H9 (cell line): ENCODE results near the gene BEX3. TPM values are rescaled to one million over a fixed set of nuclear protein-coding genes. Genes with fewer than 3 reads are reported as not detected.
A peak's percentile ranks its signal among the peaks of the same experiment; 100 is the strongest.

ENCODE experiments used
- DNase-seq: peaks from one replicate; pipeline ENCODE4 v3.0.0-alpha.2; 2017
- H2AFZ ChIP-seq: one replicate; pipeline ENCODE4 v1.6.1; 2013; ENCODE audit warnings: mild to moderate bottlenecking, low read length, control low read depth, moderate library complexity
- H2AK5ac ChIP-seq: 2 replicates; pipeline ENCODE4 v1.6.1; 2013; ENCODE audit warnings: low read length, control low read depth, mixed read lengths; ENCODE audit not compliant: insufficient read length
- H2BK120ac ChIP-seq: one replicate; pipeline ENCODE4 v1.6.1; 2013; ENCODE audit warnings: low read depth, mild to moderate bottlenecking, low read length, control low read depth, inconsistent platforms; ENCODE audit not compliant: poor library complexity, severe bottlenecking
- H2BK12ac ChIP-seq: 2 replicates; pipeline ENCODE4 v1.6.1; 2013; ENCODE audit warnings: low read length, control low read depth, mixed read lengths, low read depth; ENCODE audit not compliant: insufficient read length
- H2BK15ac ChIP-seq: 2 replicates; pipeline ENCODE4 v1.6.1; 2013; ENCODE audit warnings: low read depth, low read length, control low read depth
- H2BK20ac ChIP-seq: one replicate; pipeline ENCODE4 v1.6.1; 2013; ENCODE audit warnings: low read depth, mild to moderate bottlenecking, low read length, control low read depth, inconsistent platforms; ENCODE audit not compliant: poor library complexity, severe bottlenecking
- H2BK5ac ChIP-seq: 2 replicates; pipeline ENCODE4 v1.6.1; 2013; ENCODE audit warnings: low read length, control low read depth, mixed read lengths; ENCODE audit not compliant: insufficient read length
- H3K14ac ChIP-seq: 2 replicates; pipeline ENCODE4 v1.6.1; 2013; ENCODE audit warnings: low read length, control low read depth; ENCODE audit not compliant: insufficient read depth
- H3K18ac ChIP-seq: 2 replicates; pipeline ENCODE4 v1.6.1; 2013; ENCODE audit warnings: low read depth, mild to moderate bottlenecking, mixed read lengths, low read length, control low read depth; ENCODE audit not compliant: insufficient read length
- H3K23ac ChIP-seq: 2 replicates; pipeline ENCODE4 v1.6.1; 2013; ENCODE audit warnings: low read length, control low read depth, mixed read lengths, low read depth; ENCODE audit not compliant: insufficient read length
- H3K23me2 ChIP-seq: 2 replicates; pipeline ENCODE4 v1.6.1; 2013; ENCODE audit warnings: low read depth, mild to moderate bottlenecking, mixed read lengths, low read length, control low read depth; ENCODE audit not compliant: insufficient read length, poor library complexity, severe bottlenecking
- H3K27ac ChIP-seq: 2 replicates; pipeline ENCODE4 v1.5.1; 2013; ENCODE audit warnings: low read length, control low read depth, mixed read lengths, low read depth; ENCODE audit not compliant: insufficient read length
- H3K27me3 ChIP-seq: 2 replicates; pipeline ENCODE4 v1.6.1; 2013; ENCODE audit warnings: low read length, control low read depth, inconsistent platforms; ENCODE audit not compliant: insufficient read depth
- H3K4ac ChIP-seq: 2 replicates; pipeline ENCODE4 v1.6.1; 2013; ENCODE audit warnings: low read depth, mild to moderate bottlenecking, control low read depth, inconsistent platforms, low read length, moderate library complexity
- H3K4me1 ChIP-seq: 2 replicates; pipeline ENCODE4 v1.6.1; 2013; ENCODE audit warnings: low read length, control low read depth, inconsistent platforms; ENCODE audit not compliant: insufficient read depth
- H3K4me2 ChIP-seq: 2 replicates; pipeline ENCODE4 v1.6.1; 2013; ENCODE audit warnings: low read length, control low read depth, mixed read lengths; ENCODE audit not compliant: insufficient read length, insufficient read depth
- H3K56ac ChIP-seq: 2 replicates; pipeline ENCODE4 v1.6.1; 2013; ENCODE audit warnings: low read depth, mild to moderate bottlenecking, mixed read lengths, low read length, control low read depth; ENCODE audit not compliant: insufficient read length
- H3K79me1 ChIP-seq: 2 replicates; pipeline ENCODE4 v1.6.1; 2013; ENCODE audit warnings: low read depth, mild to moderate bottlenecking, moderate library complexity, low read length, control low read depth, inconsistent platforms; ENCODE audit not compliant: insufficient read depth, poor library complexity, severe bottlenecking
- H3K79me2 ChIP-seq: 2 replicates; pipeline ENCODE4 v1.6.1; 2013; ENCODE audit warnings: low read length, control low read depth, inconsistent platforms; ENCODE audit not compliant: insufficient read depth
- H3K9ac ChIP-seq: 2 replicates; pipeline ENCODE4 v1.6.1; 2013; ENCODE audit warnings: low read length, control low read depth, mixed read lengths; ENCODE audit not compliant: insufficient read length; ENCODE audit errors: extremely low read depth
- H3K9me3 ChIP-seq: one replicate; pipeline ENCODE4 v1.6.1; 2013; ENCODE audit warnings: low read depth, low read length, inconsistent platforms; ENCODE audit not compliant: control insufficient read depth
- H3T11ph ChIP-seq: one replicate; pipeline ENCODE4 v1.6.1; 2013; ENCODE audit warnings: mild to moderate bottlenecking, low read length, control low read depth, inconsistent platforms
- H4K20me1 ChIP-seq: one replicate; pipeline ENCODE4 v1.6.1; 2013; ENCODE audit not compliant: control insufficient read depth, insufficient read length, insufficient read depth
- H4K5ac ChIP-seq: 2 replicates; pipeline ENCODE4 v1.6.1; 2013; ENCODE audit warnings: low read depth, mild to moderate bottlenecking, mixed read lengths, low read length, control low read depth; ENCODE audit not compliant: insufficient read length
- H4K8ac ChIP-seq: replicated peaks from 2 replicates; pipeline ENCODE4 v1.6.1; 2013; ENCODE audit warnings: low read length, control low read depth, mixed read lengths, low read depth; ENCODE audit not compliant: insufficient read length
- H4K91ac ChIP-seq: 2 replicates; pipeline ENCODE4 v1.6.1; 2013; ENCODE audit warnings: low read depth, mild to moderate bottlenecking, moderate library complexity, mixed read lengths, low read length, control low read depth; ENCODE audit not compliant: insufficient read length
- H3K27ac Mint-ChIP-seq, 3 experiments: 2 replicates in 2 of 3; 3 replicates in 1 of 3; pipeline ENCODE4 v1.8.0; 2020 to 2021; ENCODE audit warnings: mixed read lengths in 3 of 3, mild to moderate bottlenecking in 1 of 3, moderate library complexity in 1 of 3
- H3K27me3 Mint-ChIP-seq: 2 replicates; pipeline ENCODE4 v1.8.0; 2021; ENCODE audit warnings: low read depth, mild to moderate bottlenecking, moderate library complexity, mixed read lengths
- H3K36me3 Mint-ChIP-seq, 3 experiments: 2 replicates in 2 of 3; 3 replicates in 1 of 3; pipeline ENCODE4 v1.8.0; 2020 to 2021; ENCODE audit warnings: low read depth in 3 of 3, mixed read lengths in 3 of 3; ENCODE audit not compliant: insufficient read depth in 1 of 3
- H3K4me1 Mint-ChIP-seq, 2 experiments: 2 replicates each; pipeline ENCODE4 v1.8.0; 2020; ENCODE audit warnings: mixed read lengths in 2 of 2
- H3K4me3 Mint-ChIP-seq, 2 experiments: 2 replicates in 1 of 2; 3 replicates in 1 of 2; pipeline ENCODE4 v1.8.0; 2020 to 2021; ENCODE audit warnings: mild to moderate bottlenecking in 2 of 2, mixed read lengths in 2 of 2, moderate library complexity in 1 of 2
- H3K9me3 Mint-ChIP-seq, 2 experiments: 2 replicates in 1 of 2; 3 replicates in 1 of 2; pipeline ENCODE4 v1.8.0; 2020; ENCODE audit warnings: mild to moderate bottlenecking in 2 of 2, mixed read lengths in 2 of 2, moderate library complexity in 1 of 2
- WGBS: extraction: QIAGEN DNeasy Blood & Tissue Kit; methylation state at CpG from one replicate; pipeline ENCODE4 v1.1.7; 2013; ENCODE audit warnings: missing lambda C conversion rate, low lambda C conversion rate, mixed read lengths; ENCODE audit not compliant: insufficient read length; ENCODE audit errors: extremely low coverage; 5-methylcytosine and 5-hydroxymethylcytosine counted together
- total RNA-seq: library from RNA; stranded (reverse); gene quantifications from 2 replicates; pipeline ENCODE4 v1.2.1, GENCODE V29; 2021
- TF ChIP-seq, protein P1 (sequence below): fragments of 200-600 bp; sonication (generic); conservative IDR thresholded peaks from 3 replicates; pipeline ENCODE4 v1.8.0; 2021; ENCODE audit warnings: antibody characterized with exemption, mild to moderate bottlenecking

The BEX3 gene
- total RNA-seq, 1 experiment from 2014 or later = 305 TPM

DNA sequence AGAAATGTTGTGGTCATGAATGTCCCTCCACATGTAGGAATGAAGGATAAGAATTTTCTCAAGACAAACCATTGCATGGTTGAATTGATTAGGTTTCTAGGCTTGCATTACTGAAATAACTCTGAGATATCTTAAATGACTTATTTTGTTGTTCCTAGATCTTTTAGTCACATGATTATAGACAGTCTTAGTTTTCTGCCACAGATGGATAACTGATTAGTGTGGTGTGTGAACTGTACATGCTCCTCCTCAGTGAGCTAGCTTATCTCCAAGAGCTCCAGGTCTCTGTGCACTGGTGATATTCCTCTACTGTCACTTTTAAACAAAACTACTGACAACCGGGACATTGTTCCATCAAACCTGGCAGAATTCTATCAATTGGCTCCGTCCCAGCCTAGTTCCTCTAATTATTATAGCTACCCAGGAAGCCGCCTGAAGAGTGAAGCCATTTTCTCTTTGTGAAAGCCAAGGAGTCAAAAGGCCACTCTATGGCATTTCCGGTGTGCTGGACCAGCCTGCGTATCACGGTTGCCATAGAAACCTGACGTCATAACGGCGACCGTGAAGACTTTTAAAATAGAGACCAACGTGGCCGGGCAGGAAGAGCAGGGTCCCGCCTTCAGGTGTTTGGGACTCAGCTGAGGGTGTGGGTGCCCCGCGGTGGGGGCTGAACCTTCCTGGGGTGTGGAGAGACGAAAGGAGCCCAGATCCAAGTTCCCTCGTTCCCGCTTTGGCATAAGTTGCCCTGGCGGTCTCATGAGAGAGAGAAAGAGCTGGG is 28.1 kb downstream of the BEX3 start:
- TF ChIP-seq, protein P1, sequence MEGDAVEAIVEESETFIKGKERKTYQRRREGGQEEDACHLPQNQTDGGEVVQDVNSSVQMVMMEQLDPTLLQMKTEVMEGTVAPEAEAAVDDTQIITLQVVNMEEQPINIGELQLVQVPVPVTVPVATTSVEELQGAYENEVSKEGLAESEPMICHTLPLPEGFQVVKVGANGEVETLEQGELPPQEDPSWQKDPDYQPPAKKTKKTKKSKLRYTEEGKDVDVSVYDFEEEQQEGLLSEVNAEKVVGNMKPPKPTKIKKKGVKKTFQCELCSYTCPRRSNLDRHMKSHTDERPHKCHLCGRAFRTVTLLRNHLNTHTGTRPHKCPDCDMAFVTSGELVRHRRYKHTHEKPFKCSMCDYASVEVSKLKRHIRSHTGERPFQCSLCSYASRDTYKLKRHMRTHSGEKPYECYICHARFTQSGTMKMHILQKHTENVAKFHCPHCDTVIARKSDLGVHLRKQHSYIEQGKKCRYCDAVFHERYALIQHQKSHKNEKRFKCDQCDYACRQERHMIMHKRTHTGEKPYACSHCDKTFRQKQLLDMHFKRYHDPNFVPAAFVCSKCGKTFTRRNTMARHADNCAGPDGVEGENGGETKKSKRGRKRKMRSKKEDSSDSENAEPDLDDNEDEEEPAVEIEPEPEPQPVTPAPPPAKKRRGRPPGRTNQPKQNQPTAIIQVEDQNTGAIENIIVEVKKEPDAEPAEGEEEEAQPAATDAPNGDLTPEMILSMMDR = no peak
- H3K79me1 ChIP-seq = no peaks in the 10 kb centered on the region
- peak overlapping the region; percentile 66 for H3K9ac ChIP-seq
- peaks cover 0 to 7% (median 6%) of the 10 kb centered on the region in 3 experiments; a peak in 4 of 7 replicates for H3K36me3 Mint-ChIP-seq
- no peaks in the 10 kb centered on the region for H4K20me1 ChIP-seq
- DNase-seq = peak; percentile 91
- no peak overlapping the region for H2AK5ac ChIP-seq
- no peak overlapping the region for H2AFZ ChIP-seq
- no peaks in the 10 kb centered on the region for H3K4me1 ChIP-seq
- peak overlapping the region; percentile 79 for H3K18ac ChIP-seq
- H2BK5ac ChIP-seq = no peak overlapping the region
- H3K23ac ChIP-seq = no peak overlapping the region
- no peak overlapping the region for H3K27ac ChIP-seq
- H2BK12ac ChIP-seq = no peak overlapping the region
- H3K4ac ChIP-seq = no peak overlapping the region
- H3K27me3 Mint-ChIP-seq = peaks cover 5% of the 10 kb centered on the region; the same call in 1 of the 2 replicates
- no peaks in the 10 kb centered on the region for H3K23me2 ChIP-seq
- peak overlapping the region; percentile 52 to 98 (median 95); a peak in 5 of 7 replicates for H3K27ac Mint-ChIP-seq
- no peak overlapping the region for H4K8ac ChIP-seq
- no peak overlapping the region for H2BK20ac ChIP-seq
- no peaks in the 10 kb centered on the region for H3K27me3 ChIP-seq
- H2BK15ac ChIP-seq = no peak overlapping the region
- no peak overlapping the region for H3T11ph ChIP-seq
- H3K56ac ChIP-seq = no peak overlapping the region
- H3K9me3 Mint-ChIP-seq = peaks cover 0 to 46% of the 10 kb centered on the region in 2 experiments; a peak in 4 of 5 replicates
- WGBS = no CpG with 5 or more reads among the region's 19 CpGs
- peak overlapping the region; percentile 72; the same call in 1 of the 2 replicates for H3K14ac ChIP-seq
- no peak overlapping the region for H4K5ac ChIP-seq
- peaks cover 3% of the 10 kb centered on the region for H3K9me3 ChIP-seq
- peak overlapping the region; percentile 88 for H3K4me2 ChIP-seq
- H2BK120ac ChIP-seq = no peak overlapping the region
- peaks cover 4 to 9% of the 10 kb centered on the region in 2 experiments for H3K4me1 Mint-ChIP-seq
- no peaks in the 10 kb centered on the region for H3K79me2 ChIP-seq
- H3K4me3 Mint-ChIP-seq = peak overlapping the region; percentile 89 to 97
- H4K91ac ChIP-seq = no peak overlapping the region
